A549 (cell line): ENCODE measurements around the gene PPM1L. TPM values are rescaled to one million over a fixed set of nuclear protein-coding genes. Genes with fewer than 3 reads are reported as not detected.

ENCODE experiments used
- ATAC-seq, 2 experiments: fragments of 200-7000 bp in 1 of 2; fragments of >200 bp in 1 of 2; cut with Nextera tagmentation in 1 of 2; cut with Tn5 transposase in 1 of 2; 3 replicates each; pipeline versions ENCODE4 v1.8.0 to v1.9.1; 2018 to 2020; ENCODE audit warnings: mild to moderate bottlenecking in 1 of 2, moderate library complexity in 1 of 2
- CTCF ChIA-PET: fragments of 300-600 bp; sonication (Branson Sonifier 250); formaldehyde crosslinking; extraction: SDS; loops from one replicate; lab custom pipeline; 2021; ENCODE audit warnings: antibody characterized with exemption, inconsistent platforms; lab: Yijun Ruan, JAX
- POLR2A ChIA-PET: fragments of 350-600 bp; formaldehyde crosslinking; extraction: SDS; loops from one replicate; lab custom pipeline; 2021; ENCODE audit warnings: antibody characterized with exemption, inconsistent platforms; lab: Yijun Ruan, JAX
- DNase-seq, 2 experiments: peaks; one replicate each; pipeline versions ENCODE4 v3.0.0 to v3.0.0-alpha.2; 2011 to 2016; ENCODE audit warnings: low read depth in 1 of 2, low spot score in 1 of 2
- FAIRE-seq: peaks from 2 replicates; lab custom pipeline; 2011; peaks lifted over from hg19 to GRCh38; lab: Jason Lieb, UNC
- H3K27ac ChIP-seq, 2 experiments: fragments of >200 bp; sonication (Bioruptor Twin); formaldehyde crosslinking; 3 replicates each; pipeline ENCODE4 v1.5.1; 2016 to 2017
- H3K4me1 ChIP-seq: fragments of >200 bp; sonication (Bioruptor Twin); formaldehyde crosslinking; 3 replicates; pipeline ENCODE4 v1.6.1; 2016
- H3K4me2 ChIP-seq: fragments of >200 bp; sonication (Bioruptor Twin); formaldehyde crosslinking; 3 replicates; pipeline ENCODE4 v1.6.1; 2016
- H3K4me3 ChIP-seq: fragments of >200 bp; sonication (Bioruptor Twin); formaldehyde crosslinking; 3 replicates; pipeline ENCODE4 v1.5.1; 2016
- H3K9me3 ChIP-seq: fragments of >200 bp; sonication (Bioruptor Twin); formaldehyde crosslinking; 3 replicates; pipeline ENCODE4 v1.6.1; 2016
- BHLHE40 ChIP-seq: IDR thresholded peaks from 2 replicates; pipeline ENCODE4 v1.6.1; 2012; ENCODE audit warnings: low read depth, low read length, inconsistent platforms
- CBX8 ChIP-seq: fragments of 200-600 bp; sonication (generic); IDR thresholded peaks from 2 replicates; pipeline ENCODE4 v1.6.1; 2016
- CHD4 ChIP-seq: fragments of 200-600 bp; sonication (generic); IDR thresholded peaks from 2 replicates; pipeline ENCODE4 v1.6.1; 2016; ENCODE audit warnings: antibody characterized with exemption, mild to moderate bottlenecking, borderline replicate concordance
- FOSB ChIP-seq: fragments of 250-450 bp; sonication (Bioruptor Pico); IDR thresholded peaks from 2 replicates; pipeline ENCODE4 v1.5.0; 2020; ENCODE audit warnings: mild to moderate bottlenecking, moderate library complexity
- GATA3 ChIP-seq: IDR thresholded peaks from 2 replicates; pipeline ENCODE4 v1.6.1; 2012; ENCODE audit warnings: borderline replicate concordance
- HOXB13 ChIP-seq: fragments of 250-450 bp; sonication (Bioruptor Pico); IDR thresholded peaks from 2 replicates; pipeline ENCODE4 v1.5.0; 2020; ENCODE audit warnings: low read depth, mild to moderate bottlenecking, moderate library complexity
- HOXB5 ChIP-seq: fragments of 250-450 bp; sonication (Bioruptor Pico); IDR thresholded peaks from 2 replicates; pipeline ENCODE4 v1.5.0; 2020; ENCODE audit warnings: mild to moderate bottlenecking, moderate library complexity
- JUN ChIP-seq, 2 experiments: fragments of >200 bp; sonication (Bioruptor Twin); formaldehyde crosslinking; IDR thresholded peaks; 2 replicates in 1 of 2; 3 replicates in 1 of 2; pipeline ENCODE4 v1.6.1; 2016 to 2017
- JUNB ChIP-seq: fragments of >200 bp; sonication (Bioruptor Twin); formaldehyde crosslinking; IDR thresholded peaks from 2 replicates; pipeline ENCODE4 v1.6.1; 2016
- MAZ ChIP-seq: fragments of 150-350 bp; IDR thresholded peaks from 2 replicates; pipeline ENCODE4 v1.6.1; 2014; ENCODE audit warnings: antibody characterized with exemption, low read depth, low read length, borderline replicate concordance
- NR3C1 ChIP-seq: fragments of >200 bp; sonication (Bioruptor Twin); formaldehyde crosslinking; IDR thresholded peaks from 3 replicates; pipeline ENCODE4 v1.6.1; 2017
- PHF8 ChIP-seq: fragments of 200-600 bp; sonication (generic); IDR thresholded peaks from 2 replicates; pipeline ENCODE4 v1.6.1; 2016; ENCODE audit warnings: low read depth, mild to moderate bottlenecking, antibody characterized with exemption, moderate library complexity, borderline replicate concordance
- POLR2A ChIP-seq: IDR thresholded peaks from 2 replicates; pipeline ENCODE4 v1.6.1; 2012; ENCODE audit warnings: mild to moderate bottlenecking, low read length
- RAD21 ChIP-seq, 2 experiments: fragments of >200 bp in 1 of 2; sonication (Bioruptor Twin) in 1 of 2; formaldehyde crosslinking in 1 of 2; IDR thresholded peaks in 1 of 2; conservative IDR thresholded peaks in 1 of 2; 2 replicates in 1 of 2; 3 replicates in 1 of 2; pipeline ENCODE4 v1.6.1; 2012 to 2018; ENCODE audit warnings: inconsistent platforms in 1 of 2
- RARB ChIP-seq: fragments of 250-450 bp; sonication (Bioruptor Pico); IDR thresholded peaks from 2 replicates; pipeline ENCODE4 v1.8.0; 2021; ENCODE audit warnings: mild to moderate bottlenecking, moderate library complexity
- RFX5 ChIP-seq: fragments of 450-650 bp; IDR thresholded peaks from 2 replicates; pipeline ENCODE4 v1.7.1; 2014; ENCODE audit warnings: antibody characterized with exemption, mild to moderate bottlenecking, moderate library complexity
- RNF2 ChIP-seq: fragments of 200-600 bp; sonication (generic); IDR thresholded peaks from 2 replicates; pipeline ENCODE4 v1.6.1; 2016; ENCODE audit warnings: low read depth, mild to moderate bottlenecking, antibody characterized with exemption, moderate library complexity, borderline replicate concordance
- TFCP2L1 ChIP-seq: fragments of 250-450 bp; sonication (Bioruptor Pico); IDR thresholded peaks from 2 replicates; pipeline ENCODE4 v1.5.0; 2021; ENCODE audit warnings: mild to moderate bottlenecking
- TP53 ChIP-seq: fragments of 250-450 bp; sonication (Bioruptor Pico); IDR thresholded peaks from 2 replicates; pipeline ENCODE4 v1.5.0; 2021; ENCODE audit warnings: mild to moderate bottlenecking, moderate library complexity
- ZC3H11A ChIP-seq: fragments of 450-650 bp; IDR thresholded peaks from 2 replicates; pipeline ENCODE4 v1.6.1; 2014; ENCODE audit warnings: antibody characterized with exemption, mild to moderate bottlenecking
- ZNF302 ChIP-seq: fragments of 250-450 bp; sonication (Bioruptor Pico); IDR thresholded peaks from 2 replicates; pipeline ENCODE4 v1.9.0; 2021; ENCODE audit warnings: inconsistent platforms, mild to moderate bottlenecking, moderate library complexity
- WGBS: methylation state at CpG from one replicate; pipeline ENCODE4 v1.1.6; 2017; ENCODE audit errors: missing lambda C conversion rate; 5-methylcytosine and 5-hydroxymethylcytosine counted together
- polyA plus RNA-seq, 4 experiments: library from polyadenylated mRNA; depleted of rRNA in 3 of 4; stranded (reverse); fragments of >200 nt; fragmentation: RNase III in 1 of 4; extraction: RNeasy Plus Mini Kit Qiagen cat#74134 plus additional on column Dnase treatment in 1 of 4; gene quantifications; 2 replicates in 3 of 4; 3 replicates in 1 of 4; pipeline ENCODE4 v1.2.3, GENCODE V29; 2011 to 2017
- TF ChIP-seq, protein P1 (sequence below): fragments of 150-350 bp; IDR thresholded peaks from 2 replicates; pipeline ENCODE4 v1.6.1; 2014; ENCODE audit warnings: low read depth, mild to moderate bottlenecking, low read length
- TF ChIP-seq, protein P2 (sequence below): fragments of >200 bp; sonication (Bioruptor Twin); formaldehyde crosslinking; IDR thresholded peaks from 3 replicates; pipeline ENCODE4 v1.6.1; 2016
- TF ChIP-seq, protein P3 (sequence below): fragments of 200-600 bp; sonication (generic); IDR thresholded peaks from 2 replicates; pipeline ENCODE4 v1.6.1; 2016; ENCODE audit warnings: antibody characterized with exemption, mild to moderate bottlenecking, moderate library complexity
- TF ChIP-seq, protein P4 (sequence below): IDR thresholded peaks from 2 replicates; pipeline ENCODE4 v1.6.1; 2012; ENCODE audit warnings: low read depth, borderline replicate concordance

The PPM1L gene
- polyA plus RNA-seq, 2 of the 4 experiments (the other 2 are of a cell fraction): 0.27 to 0.45 TPM

DNA sequence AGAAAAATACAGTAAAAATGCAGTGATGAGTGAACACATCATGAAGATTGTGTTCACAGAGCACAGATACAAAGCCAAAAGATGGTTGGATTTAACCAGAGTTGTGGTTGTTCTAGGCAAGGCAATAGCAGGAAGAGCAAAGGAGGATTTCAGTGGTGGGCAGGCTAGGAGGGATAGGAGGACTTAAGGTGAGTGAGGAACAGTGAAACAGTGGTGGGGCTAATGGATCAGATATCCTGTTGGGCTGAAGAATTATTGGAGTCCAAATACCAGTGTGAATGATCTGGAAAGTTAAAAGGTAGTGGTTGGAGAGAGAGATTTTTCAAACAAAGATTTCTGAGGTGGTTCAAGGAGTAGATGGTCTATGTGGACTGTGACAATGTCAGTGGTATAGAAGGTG lies 240.8 kb downstream of the PPM1L start (continued):
- no peak for TF ChIP-seq RARB
- no peak for TF ChIP-seq HOXB13
- no peak for TF ChIP-seq RAD21 (conservative IDR thresholded peaks at IDR 0.05 in 1 of 2, IDR thresholded peaks at IDR 0.05 in 1 of 2)
- TF ChIP-seq CHD4: no peak

DNA sequence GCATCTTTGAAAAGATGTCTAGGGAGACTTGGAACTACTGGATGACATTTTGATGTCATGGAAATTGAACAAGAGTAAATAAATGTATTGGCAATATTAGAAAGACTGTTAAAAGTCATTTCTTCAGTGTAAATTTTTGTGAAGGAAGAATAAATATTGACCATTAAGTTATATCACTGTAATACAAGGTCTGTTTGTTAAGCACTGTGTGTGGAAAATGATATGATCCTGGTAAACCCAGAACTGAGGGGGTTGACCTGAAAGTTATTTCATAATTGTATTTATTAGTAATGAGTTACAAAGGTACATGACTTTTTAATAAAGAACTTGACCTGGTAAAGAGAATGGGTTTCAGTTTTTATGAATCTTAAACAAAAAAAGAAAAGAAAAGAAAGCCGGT lies 242.6 kb downstream of the PPM1L start:
- H3K27ac ChIP-seq: no peak overlapping the region
- H3K4me1 ChIP-seq: no peaks in the 10 kb centered on the region
- POLR2A ChIA-PET: no interaction called here
- TF ChIP-seq TP53 (CRISPR knock-in tag) (no peak), PHF8 (no peak), CBX8 (no peak), MAZ (no peak), JUN (IDR thresholded peaks at IDR 0.05) (no peak), RFX5 (no peak), ZC3H11A (no peak), CHD4 (no peak), ZNF302 (no peak)
- FAIRE-seq (no peak), ATAC-seq (no peak), DNase-seq (no peak)
- CTCF ChIA-PET: no interaction called here
- H3K4me3 ChIP-seq: no peak overlapping the region
- no peak overlapping the region for H3K4me2 ChIP-seq
- WGBS: 75% methylated on average over 1 of the region's 1 CpG
- H3K9me3 ChIP-seq: no peaks in the 10 kb centered on the region

DNA sequence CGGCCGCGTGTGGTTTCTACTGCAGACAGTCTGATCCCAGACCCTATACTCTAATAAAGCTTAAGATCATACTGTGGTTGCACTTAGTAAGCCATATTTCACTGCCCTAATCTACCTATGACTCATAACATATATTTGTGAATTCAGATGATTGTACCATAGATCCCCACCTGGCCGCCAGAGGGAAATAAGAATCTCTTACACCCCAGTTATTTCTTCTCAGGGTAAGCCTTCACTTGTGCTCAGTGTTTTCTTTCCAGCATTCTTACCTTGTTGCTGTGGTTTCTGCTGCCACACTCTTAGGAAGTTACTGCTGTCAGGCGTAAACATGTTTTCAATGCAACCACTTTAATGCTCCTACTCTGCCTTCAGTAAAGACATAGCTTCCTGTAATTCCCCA lies 243.2 kb downstream of the PPM1L start:
- no peak overlapping the region for H3K4me2 ChIP-seq
- no peaks in the 10 kb centered on the region for H3K9me3 ChIP-seq
- H3K27ac ChIP-seq: no peak overlapping the region
- TF ChIP-seq BHLHE40 (no peak), NR3C1 (no peak), ZC3H11A (no peak), RNF2 (no peak), TFCP2L1 (no peak), HOXB5 (no peak), POLR2A (no peak), MAZ (no peak), FOSB (CRISPR knock-in tag) (no peak), JUNB (no peak), GATA3 (no peak)
- TF ChIP-seq, protein P1, sequence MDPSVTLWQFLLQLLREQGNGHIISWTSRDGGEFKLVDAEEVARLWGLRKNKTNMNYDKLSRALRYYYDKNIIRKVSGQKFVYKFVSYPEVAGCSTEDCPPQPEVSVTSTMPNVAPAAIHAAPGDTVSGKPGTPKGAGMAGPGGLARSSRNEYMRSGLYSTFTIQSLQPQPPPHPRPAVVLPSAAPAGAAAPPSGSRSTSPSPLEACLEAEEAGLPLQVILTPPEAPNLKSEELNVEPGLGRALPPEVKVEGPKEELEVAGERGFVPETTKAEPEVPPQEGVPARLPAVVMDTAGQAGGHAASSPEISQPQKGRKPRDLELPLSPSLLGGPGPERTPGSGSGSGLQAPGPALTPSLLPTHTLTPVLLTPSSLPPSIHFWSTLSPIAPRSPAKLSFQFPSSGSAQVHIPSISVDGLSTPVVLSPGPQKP: no peak
- TF ChIP-seq, protein P2, sequence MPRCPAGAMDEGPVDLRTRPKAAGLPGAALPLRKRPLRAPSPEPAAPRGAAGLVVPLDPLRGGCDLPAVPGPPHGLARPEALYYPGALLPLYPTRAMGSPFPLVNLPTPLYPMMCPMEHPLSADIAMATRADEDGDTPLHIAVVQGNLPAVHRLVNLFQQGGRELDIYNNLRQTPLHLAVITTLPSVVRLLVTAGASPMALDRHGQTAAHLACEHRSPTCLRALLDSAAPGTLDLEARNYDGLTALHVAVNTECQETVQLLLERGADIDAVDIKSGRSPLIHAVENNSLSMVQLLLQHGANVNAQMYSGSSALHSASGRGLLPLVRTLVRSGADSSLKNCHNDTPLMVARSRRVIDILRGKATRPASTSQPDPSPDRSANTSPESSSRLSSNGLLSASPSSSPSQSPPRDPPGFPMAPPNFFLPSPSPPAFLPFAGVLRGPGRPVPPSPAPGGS: no peak
- TF ChIP-seq, protein P3, sequence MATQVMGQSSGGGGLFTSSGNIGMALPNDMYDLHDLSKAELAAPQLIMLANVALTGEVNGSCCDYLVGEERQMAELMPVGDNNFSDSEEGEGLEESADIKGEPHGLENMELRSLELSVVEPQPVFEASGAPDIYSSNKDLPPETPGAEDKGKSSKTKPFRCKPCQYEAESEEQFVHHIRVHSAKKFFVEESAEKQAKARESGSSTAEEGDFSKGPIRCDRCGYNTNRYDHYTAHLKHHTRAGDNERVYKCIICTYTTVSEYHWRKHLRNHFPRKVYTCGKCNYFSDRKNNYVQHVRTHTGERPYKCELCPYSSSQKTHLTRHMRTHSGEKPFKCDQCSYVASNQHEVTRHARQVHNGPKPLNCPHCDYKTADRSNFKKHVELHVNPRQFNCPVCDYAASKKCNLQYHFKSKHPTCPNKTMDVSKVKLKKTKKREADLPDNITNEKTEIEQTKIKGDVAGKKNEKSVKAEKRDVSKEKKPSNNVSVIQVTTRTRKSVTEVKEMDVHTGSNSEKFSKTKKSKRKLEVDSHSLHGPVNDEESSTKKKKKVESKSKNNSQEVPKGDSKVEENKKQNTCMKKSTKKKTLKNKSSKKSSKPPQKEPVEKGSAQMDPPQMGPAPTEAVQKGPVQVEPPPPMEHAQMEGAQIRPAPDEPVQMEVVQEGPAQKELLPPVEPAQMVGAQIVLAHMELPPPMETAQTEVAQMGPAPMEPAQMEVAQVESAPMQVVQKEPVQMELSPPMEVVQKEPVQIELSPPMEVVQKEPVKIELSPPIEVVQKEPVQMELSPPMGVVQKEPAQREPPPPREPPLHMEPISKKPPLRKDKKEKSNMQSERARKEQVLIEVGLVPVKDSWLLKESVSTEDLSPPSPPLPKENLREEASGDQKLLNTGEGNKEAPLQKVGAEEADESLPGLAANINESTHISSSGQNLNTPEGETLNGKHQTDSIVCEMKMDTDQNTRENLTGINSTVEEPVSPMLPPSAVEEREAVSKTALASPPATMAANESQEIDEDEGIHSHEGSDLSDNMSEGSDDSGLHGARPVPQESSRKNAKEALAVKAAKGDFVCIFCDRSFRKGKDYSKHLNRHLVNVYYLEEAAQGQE: no peak
- TF ChIP-seq, protein P4, sequence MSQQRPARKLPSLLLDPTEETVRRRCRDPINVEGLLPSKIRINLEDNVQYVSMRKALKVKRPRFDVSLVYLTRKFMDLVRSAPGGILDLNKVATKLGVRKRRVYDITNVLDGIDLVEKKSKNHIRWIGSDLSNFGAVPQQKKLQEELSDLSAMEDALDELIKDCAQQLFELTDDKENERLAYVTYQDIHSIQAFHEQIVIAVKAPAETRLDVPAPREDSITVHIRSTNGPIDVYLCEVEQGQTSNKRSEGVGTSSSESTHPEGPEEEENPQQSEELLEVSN: no peak
- POLR2A ChIA-PET: no interaction called here
- ATAC-seq (no peak), FAIRE-seq (no peak), DNase-seq (no peak)
- CTCF ChIA-PET: interaction anchor here (0.6 to 1.0 kb wide), 2 partner anchors 16 to 125 kb away, joined by 3 to 4 read pairs; no protein-coding TSS in a partner anchor
- no peak overlapping the region for H3K4me3 ChIP-seq
- no peaks in the 10 kb centered on the region for H3K4me1 ChIP-seq
- 69% methylated on average over 5 of the region's 5 CpGs for WGBS
